PC-3 (cell line): ENCODE data around the gene GRB14. TPM values are rescaled to one million over a fixed set of nuclear protein-coding genes. Genes with fewer than 3 reads are reported as not detected.

ENCODE experiments used
- ATAC-seq: fragments of 200-7000 bp; cut with Tn5 transposase; 2 replicates; pipeline ENCODE4 v1.9.1; 2020; ENCODE audit warnings: mild to moderate bottlenecking, moderate library complexity
- BruUV-seq: library from RNA; stranded (reverse); fragments of 400-500 nt; replicated peaks from 2 replicates; lab custom pipeline; 2021; lab: Mats Ljungman, UMichigan
- CTCF ChIA-PET: fragments of 300-600 bp; sonication (Branson Sonifier 250); formaldehyde crosslinking; loops from one replicate; lab custom pipeline; 2022; ENCODE audit warnings: antibody characterized with exemption; lab: Charles Lee
- POLR2A ChIA-PET: fragments of 300-600 bp; sonication (Branson Sonifier 250); formaldehyde crosslinking; loops from one replicate; lab custom pipeline; 2022; ENCODE audit warnings: antibody characterized with exemption; ENCODE audit not compliant: unreplicated experiment; lab: Charles Lee
- DNase-seq: peaks from one replicate; pipeline ENCODE4 v3.0.0-alpha.2; 2015
- H2AFZ ChIP-seq: fragments of 300-600 bp; sonication (generic); 2 replicates; pipeline ENCODE4 v1.6.0; 2016; ENCODE audit warnings: antibody characterized with exemption, low read length
- H3F3A ChIP-seq: fragments of 300-600 bp; sonication (generic); one replicate; pipeline ENCODE4 v1.6.0; 2017; ENCODE audit warnings: antibody characterized with exemption, low read length, control low read depth, mild to moderate bottlenecking; ENCODE audit not compliant: unreplicated experiment
- H3K27ac ChIP-seq: fragments of 300-600 bp; sonication (generic); 2 replicates; pipeline ENCODE4 v1.5.1; 2016; ENCODE audit warnings: mild to moderate bottlenecking, low read length
- H3K27me3 ChIP-seq: fragments of 300-600 bp; sonication (generic); 2 replicates; pipeline ENCODE4 v1.6.1; 2016; ENCODE audit warnings: low read length, mixed read lengths
- H3K36me3 ChIP-seq: fragments of 300-600 bp; sonication (generic); 2 replicates; pipeline ENCODE4 v1.6.1; 2016; ENCODE audit warnings: low read depth, mixed run types, low read length, mixed read lengths
- H3K4me1 ChIP-seq: fragments of 300-600 bp; sonication (generic); 2 replicates; pipeline ENCODE4 v1.5.1; 2016; ENCODE audit warnings: low read length; ENCODE audit not compliant: insufficient read depth
- H3K4me2 ChIP-seq: fragments of 300-600 bp; sonication (generic); 2 replicates; pipeline ENCODE4 v1.6.0; 2016; ENCODE audit warnings: low read length
- H3K4me3 ChIP-seq: fragments of 300-600 bp; sonication (generic); 2 replicates; pipeline ENCODE4 v1.5.1; 2016; ENCODE audit warnings: mild to moderate bottlenecking, low read length, mixed read lengths
- H3K79me2 ChIP-seq: fragments of 300-600 bp; sonication (generic); 2 replicates; pipeline ENCODE4 v1.6.1; 2017; ENCODE audit warnings: low read length, mixed read lengths
- H3K9ac ChIP-seq: fragments of 300-600 bp; sonication (generic); 2 replicates; pipeline ENCODE4 v1.6.0; 2016; ENCODE audit warnings: mild to moderate bottlenecking, low read length
- H3K9me2 ChIP-seq: fragments of 300-600 bp; sonication (generic); replicated peaks from 2 replicates; pipeline ENCODE4 v1.6.1; 2016; ENCODE audit warnings: mixed run types, low read length, mixed read lengths
- H3K9me3 ChIP-seq: fragments of 300-600 bp; sonication (generic); 2 replicates; pipeline ENCODE4 v1.6.1; 2016; ENCODE audit warnings: low read length, mixed read lengths
- H4K20me1 ChIP-seq: fragments of 300-600 bp; sonication (generic); 2 replicates; pipeline ENCODE4 v1.6.1; 2016; ENCODE audit warnings: low read length, mixed read lengths
- CTCF ChIP-seq: fragments of 300-600 bp; sonication (generic); conservative IDR thresholded peaks from 2 replicates; pipeline ENCODE4 v1.5.1; 2017; ENCODE audit warnings: antibody characterized with exemption, low read depth, mild to moderate bottlenecking, low read length
- EZH2 ChIP-seq: fragments of 300-600 bp; sonication (generic); IDR thresholded peaks from one replicate; pipeline ENCODE4 v1.6.1; 2017; ENCODE audit warnings: antibody characterized with exemption, mild to moderate bottlenecking, low read length; ENCODE audit not compliant: unreplicated experiment
- EZH2phosphoT487 ChIP-seq: fragments of 300-600 bp; sonication (generic); IDR thresholded peaks from 2 replicates; pipeline ENCODE4 v1.6.1; 2018; ENCODE audit warnings: mild to moderate bottlenecking, antibody characterized with exemption, low read length, borderline replicate concordance
- intact Hi-C: fragments of 100-400 bp; cut with micrococcal nuclease; formaldehyde crosslinking; loops from 2 replicates; pipeline ENCODE4 v1.9.0; 2023
- total RNA-seq: library from RNA; depleted of rRNA; stranded (reverse); fragments of >200 nt; gene quantifications from 2 replicates; pipeline ENCODE4 v1.2.3, GENCODE V29; 2014; rRNA removed

Gene GRB14
- total RNA-seq, 1 experiment from 2014 or later: 0.84 TPM

GRCh38 chr2:164447660-164448059 is 173.6 kb downstream of the GRB14 start:
- intact Hi-C loops: no loop called here
- no peak overlapping the region for H3K27ac ChIP-seq
- H3K4me3 ChIP-seq: no peak overlapping the region
- H3F3A ChIP-seq: no peaks in the 10 kb centered on the region
- ATAC-seq (no peak), DNase-seq (no peak)
- H3K9me3 ChIP-seq: no peaks in the 10 kb centered on the region
- TF ChIP-seq EZH2phosphoT487 (no peak), CTCF (no peak), EZH2 (no peak)
- peaks cover 80% of the 10 kb centered on the region for H3K27me3 ChIP-seq
- no peak overlapping the region for H3K4me2 ChIP-seq
- no peaks in the 10 kb centered on the region for H3K36me3 ChIP-seq
- CTCF ChIA-PET: no interaction called here
- no peaks in the 10 kb centered on the region for H4K20me1 ChIP-seq
- POLR2A ChIA-PET: no interaction called here
- no peaks in the 10 kb centered on the region for H3K9me2 ChIP-seq
- H2AFZ ChIP-seq: no peak overlapping the region
- H3K4me1 ChIP-seq: no peaks in the 10 kb centered on the region
- BruUV-seq: no TSS peak
- H3K9ac ChIP-seq: no peak overlapping the region
- no peaks in the 10 kb centered on the region for H3K79me2 ChIP-seq

Other genes starting within 250 kb of the GRB14 start
- 3.6 and 4.3 TPM in 2 replicates for gene COBLL1, start 220.3 kb upstream of the GRB14 start, total RNA-seq